Loucy (cell line): ENCODE results near the gene MTF1.

Experiments
- H2AFZ ChIP-seq: fragments of 200-600 bp; sonication (generic); 2 replicates; pipeline ENCODE4 v1.6.0; 2016; ENCODE audit warnings: antibody characterized with exemption, mild to moderate bottlenecking, low read length, moderate library complexity
- H3F3A ChIP-seq: fragments of 200-600 bp; 2 replicates; pipeline ENCODE4 v1.6.0; 2016; ENCODE audit warnings: antibody characterized with exemption, low read depth, mild to moderate bottlenecking
- H3K27me3 ChIP-seq: fragments of 200-600 bp; sonication (generic); 2 replicates; pipeline ENCODE4 v1.6.1; 2014; ENCODE audit warnings: low read length, mild to moderate bottlenecking; ENCODE audit not compliant: insufficient read depth, poor library complexity, severe bottlenecking
- H3K36me3 ChIP-seq: fragments of 200-600 bp; sonication (generic); 2 replicates; pipeline ENCODE4 v1.6.1; 2016; ENCODE audit warnings: low read length; ENCODE audit not compliant: insufficient read depth
- H3K4me1 ChIP-seq: fragments of 200-600 bp; sonication (generic); 2 replicates; pipeline ENCODE4 v1.5.1; 2014; ENCODE audit warnings: low read length, mild to moderate bottlenecking; ENCODE audit not compliant: insufficient read depth, poor library complexity, severe bottlenecking
- H3K4me2 ChIP-seq: fragments of 200-600 bp; sonication (generic); 2 replicates; pipeline ENCODE4 v1.6.0; 2014; ENCODE audit warnings: antibody characterized with exemption, low read length, low read depth, mild to moderate bottlenecking; ENCODE audit not compliant: poor library complexity, severe bottlenecking
- H3K4me3 ChIP-seq: fragments of 200-600 bp; sonication (generic); 2 replicates; pipeline ENCODE4 v1.5.1; 2014; ENCODE audit warnings: low read length, mild to moderate bottlenecking, mixed read lengths; ENCODE audit not compliant: poor library complexity, severe bottlenecking
- H3K79me2 ChIP-seq: fragments of 200-600 bp; sonication (generic); 2 replicates; pipeline ENCODE4 v1.6.1; 2014; ENCODE audit warnings: low read length; ENCODE audit not compliant: insufficient read depth
- H3K9ac ChIP-seq: fragments of 200-600 bp; sonication (generic); 2 replicates; pipeline ENCODE4 v1.6.0; 2014; ENCODE audit warnings: mild to moderate bottlenecking, low read depth, low read length, moderate library complexity; ENCODE audit not compliant: poor library complexity, severe bottlenecking
- H3K9me2 ChIP-seq: fragments of 200-600 bp; sonication (generic); replicated peaks from 2 replicates; pipeline ENCODE4 v1.6.1; 2016; ENCODE audit warnings: low read depth, low read length, mixed read lengths
- H3K9me3 ChIP-seq: fragments of 200-600 bp; sonication (generic); 2 replicates; pipeline ENCODE4 v1.6.1; 2014; ENCODE audit warnings: mild to moderate bottlenecking, antibody characterized with exemption, low read length, low read depth; ENCODE audit not compliant: insufficient read depth
- H4K20me1 ChIP-seq: fragments of 200-600 bp; sonication (generic); 2 replicates; pipeline ENCODE4 v1.6.0; 2014; ENCODE audit warnings: antibody characterized with exemption, low read length, mild to moderate bottlenecking; ENCODE audit not compliant: insufficient read depth, poor library complexity, severe bottlenecking
- CTCF ChIP-seq: fragments of 200-600 bp; sonication (generic); conservative IDR thresholded peaks from 2 replicates; pipeline ENCODE4 v1.5.1; 2014; ENCODE audit warnings: mild to moderate bottlenecking, antibody characterized with exemption, low read length
- EZH2phosphoT487 ChIP-seq: fragments of 200-600 bp; IDR thresholded peaks from 2 replicates; pipeline ENCODE4 v1.6.1; 2018; ENCODE audit warnings: antibody characterized with exemption, mild to moderate bottlenecking, moderate library complexity, borderline replicate concordance

MTF1 gene

DNA sequence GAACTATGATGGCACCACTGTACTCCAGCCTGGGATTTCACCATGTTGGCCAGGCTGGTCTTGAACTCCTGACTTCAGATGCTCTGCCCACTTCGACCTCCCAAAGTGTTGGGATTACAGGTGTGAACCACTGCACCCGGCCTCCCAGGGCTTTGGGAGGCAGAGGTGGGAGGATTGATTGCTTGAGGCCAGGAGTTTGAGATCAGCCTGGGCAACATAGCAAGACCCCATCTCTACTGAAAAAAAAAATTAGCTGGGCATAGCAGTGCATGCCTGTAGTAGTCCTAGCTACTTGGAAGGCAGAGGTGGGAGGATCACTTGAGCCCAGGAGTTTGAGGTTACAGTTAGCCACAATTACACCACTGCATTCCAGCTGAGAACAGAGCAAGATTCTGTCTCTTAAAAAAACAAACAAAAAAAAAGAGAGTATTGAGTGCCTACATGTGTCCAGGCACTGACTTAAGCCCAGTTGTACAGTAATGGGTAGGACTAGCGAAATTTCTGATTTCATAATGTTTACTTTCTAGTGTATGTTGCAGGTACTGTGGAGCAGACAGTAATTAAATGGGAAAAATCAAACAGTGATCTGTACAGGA is 61.5 kb downstream of the MTF1 start:
- Histone ChIP-seq H3K4me1 (no peaks in the 10 kb centered on the region), H3K27me3 (no peaks in the 10 kb centered on the region), H3F3A (no peaks in the 10 kb centered on the region), H3K79me2 (peaks cover 16% of the 10 kb centered on the region), H3K9me2 (no peaks in the 10 kb centered on the region), H3K9me3 (no peaks in the 10 kb centered on the region), H2AFZ (no peak overlapping the region), H3K36me3 (peaks cover 19% of the 10 kb centered on the region; the same call in 1 of the 2 replicates), H3K4me2 (no peak overlapping the region), H3K4me3 (no peak overlapping the region), H3K9ac (no peak overlapping the region), H4K20me1 (peaks cover 16% of the 10 kb centered on the region)
- no peak for TF ChIP-seq EZH2phosphoT487
- TF ChIP-seq CTCF = no peak

- H3K9me3 ChIP-seq = no peaks in the 10 kb centered on the region
- H3K9ac ChIP-seq = no peak overlapping the region
- H3K4me3 ChIP-seq = peak overlapping the region; percentile 68
- no peak overlapping the region for H2AFZ ChIP-seq
- H3K36me3 ChIP-seq = peaks cover 7% of the 10 kb centered on the region; the same call in 1 of the 2 replicates
- H3K79me2 ChIP-seq = peaks cover 16% of the 10 kb centered on the region
- peaks cover 12% of the 10 kb centered on the region for H4K20me1 ChIP-seq
- H3K27me3 ChIP-seq = no peaks in the 10 kb centered on the region
- H3F3A ChIP-seq = no peaks in the 10 kb centered on the region
- no peaks in the 10 kb centered on the region for H3K4me1 ChIP-seq
- no peaks in the 10 kb centered on the region for H3K9me2 ChIP-seq
- H3K4me2 ChIP-seq = peak overlapping the region; percentile 61
- TF ChIP-seq CTCF (no peak), EZH2phosphoT487 (no peak)
Observed at GRCh38 chr1:37795340-37796125, 63.9 kb downstream of the MTF1 start.

DNA sequence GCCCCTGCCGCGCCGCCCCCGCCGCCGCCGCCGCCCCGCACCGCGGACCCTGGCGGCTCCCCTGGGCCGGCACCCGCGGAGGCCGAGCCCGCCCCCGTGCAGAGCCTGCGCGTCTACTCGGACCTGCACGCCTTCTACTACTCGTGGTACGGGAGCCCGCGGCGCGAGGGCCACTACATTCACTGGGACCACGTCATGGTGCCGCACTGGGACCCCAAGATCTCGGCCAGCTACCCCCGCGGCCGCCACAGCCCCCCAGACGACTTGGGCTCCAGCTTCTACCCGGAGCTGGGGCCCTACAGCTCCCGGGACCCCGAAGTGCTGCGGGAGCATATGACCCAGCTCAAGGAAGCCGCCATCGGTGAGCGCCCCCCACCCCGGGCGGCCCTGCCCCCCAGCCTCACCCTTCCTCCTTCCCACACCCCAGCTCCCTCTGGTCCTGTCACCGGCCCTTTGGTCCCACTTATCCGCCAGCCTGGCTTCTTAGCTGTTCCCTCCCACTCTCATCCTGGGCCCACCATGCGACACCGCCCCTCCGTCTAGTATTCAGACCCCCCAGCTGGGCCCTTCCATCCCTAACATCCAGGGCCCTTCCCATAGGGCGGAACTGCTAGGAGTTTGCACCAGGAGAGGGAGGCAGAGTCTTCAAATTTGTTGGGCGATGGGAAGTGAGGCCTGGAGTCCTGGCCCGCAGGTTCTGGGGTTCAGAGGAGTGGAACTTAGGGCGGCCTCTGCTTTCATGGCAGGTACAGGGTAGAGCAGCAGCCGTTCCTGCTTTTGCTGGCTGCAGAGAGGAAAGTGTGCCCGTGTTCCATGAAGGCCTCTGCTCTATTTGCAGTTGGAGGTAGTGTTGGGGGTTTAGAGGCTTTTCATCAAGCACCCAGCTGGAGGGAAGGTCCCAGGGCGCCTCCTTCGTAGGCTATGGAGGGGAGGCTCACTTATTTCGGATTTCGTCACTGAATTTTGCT is 64.7 kb downstream of the MTF1 start:
- Histone ChIP-seq H3K9me2 (no peaks in the 10 kb centered on the region), H3K4me3 (peak overlapping the region; percentile 68), H3K9ac (peak overlapping the region; percentile 54), H3F3A (no peaks in the 10 kb centered on the region), H2AFZ (no peak overlapping the region), H3K4me1 (no peaks in the 10 kb centered on the region), H3K9me3 (no peaks in the 10 kb centered on the region), H3K36me3 (peaks cover 6% of the 10 kb centered on the region; the same call in 1 of the 2 replicates), H3K27me3 (no peaks in the 10 kb centered on the region), H3K4me2 (peak overlapping the region; percentile 61), H3K79me2 (peaks cover 16% of the 10 kb centered on the region), H4K20me1 (peaks cover 12% of the 10 kb centered on the region)
- TF ChIP-seq CTCF (no peak), EZH2phosphoT487 (no peak)
